NCI-H526 treated with DMSO at 0.1 percent for 48 hours (cell line): ENCODE data around the gene ENTPD8.

ENCODE experiments used
- DNase-seq: peaks from one replicate; lab custom pipeline; 2025; lab: John Stamatoyannopoulos, UW

Gene ENTPD8

DNA sequence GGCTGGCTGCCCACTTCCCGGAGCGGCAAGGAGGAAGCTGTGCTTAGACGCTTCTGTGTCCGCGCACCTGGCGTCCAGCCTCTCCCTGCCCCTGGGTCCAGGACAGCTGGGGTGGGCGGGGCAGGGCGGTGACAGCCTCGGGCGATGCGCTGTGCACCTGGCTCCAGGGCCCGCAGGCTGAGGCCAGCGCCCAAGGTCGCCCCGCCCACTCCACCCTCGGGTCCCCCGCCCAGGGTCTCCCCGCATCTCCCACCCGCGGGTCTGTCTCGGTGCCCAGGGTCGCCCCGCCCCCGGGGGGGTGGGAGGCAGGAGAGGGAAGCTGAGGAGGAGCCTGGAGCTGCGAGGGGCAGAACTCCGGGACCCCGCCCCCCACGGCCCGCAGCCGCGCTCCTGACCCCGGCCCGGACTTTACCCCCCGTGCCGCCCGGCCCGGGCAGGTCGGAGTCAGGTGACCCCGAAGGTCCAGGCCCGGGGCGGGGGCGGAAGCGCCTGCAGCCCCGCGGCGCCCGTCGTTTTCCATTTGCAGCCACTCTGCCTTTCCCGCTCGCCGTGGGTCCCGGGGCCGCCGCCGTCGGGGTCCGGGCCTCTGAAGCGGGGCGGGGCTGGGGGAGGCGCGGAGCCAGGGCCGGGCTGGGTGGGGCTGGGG is at the start of gene ENTPD8:
ENTPD8 (minus strand) TSS at position 69 of the 646 bp plus-strand sequence. CDS start 3,072 bp downstream, outside the sequence.
- peak; percentile 46 for DNase-seq

DNA sequence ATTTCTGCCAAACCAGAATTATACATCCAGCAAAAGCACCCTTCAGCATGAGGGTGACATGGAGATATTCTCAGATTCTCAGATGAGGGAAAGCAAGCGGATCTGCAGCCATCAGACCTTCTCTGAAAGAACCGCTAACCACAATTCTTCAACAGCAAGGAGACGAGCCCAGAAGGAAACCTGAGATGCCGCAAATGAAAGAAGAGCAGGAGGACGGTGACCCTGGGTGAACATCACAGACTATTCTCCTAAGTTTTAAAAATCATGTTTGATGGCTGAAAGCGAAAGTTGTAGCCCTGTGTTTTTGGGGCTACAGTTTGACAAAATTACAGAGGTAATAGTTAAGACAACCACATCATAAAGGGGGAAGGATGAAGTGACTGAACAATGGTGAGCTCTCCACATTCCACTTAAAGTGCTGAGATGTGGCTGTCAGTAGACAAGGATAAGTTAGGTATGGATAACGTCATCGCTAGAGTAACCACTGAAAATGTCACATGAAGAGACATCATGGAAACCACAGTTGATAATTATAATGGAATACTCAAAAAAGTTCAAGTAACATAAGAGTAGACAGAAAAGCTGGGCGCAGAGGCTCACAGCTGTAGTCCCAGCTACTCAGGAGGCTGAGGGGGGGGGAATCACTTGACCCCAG is 49.5 kb upstream of the ENTPD8 start:
- DNase-seq, result no peak

GRCh38 chr9:137488906-137489305 is 47.7 kb upstream of the ENTPD8 start:
- no peak for DNase-seq

GRCh38 chr9:137488327-137488653 is 47.1 kb upstream of the ENTPD8 start:
- no peak for DNase-seq

GRCh38 chr9:137487454-137488326 is 46.5 kb upstream of the ENTPD8 start:
- no peak for DNase-seq

- DNase-seq, result no peak
Measured at GRCh38 chr9:137486545-137487453, 45.6 kb upstream of the ENTPD8 start.

- no peak for DNase-seq
Measured at GRCh38 chr9:137486141-137486490, 45.0 kb upstream of the ENTPD8 start.

DNA sequence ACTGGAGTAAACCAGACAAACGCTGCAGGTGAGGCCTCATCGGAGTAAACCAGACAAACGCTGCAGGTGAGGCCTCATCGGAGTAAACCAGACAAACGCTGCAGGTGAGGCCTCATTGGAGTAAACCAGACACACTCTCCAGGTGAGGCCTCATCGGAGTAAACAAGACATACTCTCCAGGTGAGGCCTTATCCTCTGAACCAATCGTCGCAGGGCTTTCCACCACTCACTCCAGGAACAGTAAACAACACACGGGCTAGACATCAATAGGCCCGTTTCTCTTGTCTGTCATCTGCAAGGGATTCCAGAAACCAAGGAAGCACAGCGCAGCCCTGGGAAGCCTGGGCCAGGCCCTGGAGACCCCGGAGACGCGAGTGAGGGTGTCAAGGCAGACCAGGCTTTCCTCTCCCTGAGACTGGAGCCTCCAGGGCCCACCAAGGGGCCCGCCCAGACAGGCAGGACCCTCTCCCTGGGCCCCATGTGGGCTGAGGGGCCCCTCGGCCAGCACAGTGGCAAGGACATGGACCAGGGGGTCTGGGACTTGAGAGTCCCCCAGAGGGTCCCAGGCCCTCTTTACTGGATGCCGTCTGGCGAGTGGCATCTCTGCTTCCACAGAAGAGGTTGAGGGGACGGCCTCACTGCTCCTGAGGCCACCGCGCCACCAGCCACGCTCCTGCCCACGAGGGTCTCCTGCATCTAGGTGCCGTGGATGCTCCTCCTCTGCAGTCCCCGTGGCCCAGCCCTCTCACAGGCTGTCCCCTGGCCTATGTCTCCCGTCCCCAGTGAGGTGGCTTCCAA is 44.4 kb upstream of the ENTPD8 start:
- DNase-seq, result no peak

DNA sequence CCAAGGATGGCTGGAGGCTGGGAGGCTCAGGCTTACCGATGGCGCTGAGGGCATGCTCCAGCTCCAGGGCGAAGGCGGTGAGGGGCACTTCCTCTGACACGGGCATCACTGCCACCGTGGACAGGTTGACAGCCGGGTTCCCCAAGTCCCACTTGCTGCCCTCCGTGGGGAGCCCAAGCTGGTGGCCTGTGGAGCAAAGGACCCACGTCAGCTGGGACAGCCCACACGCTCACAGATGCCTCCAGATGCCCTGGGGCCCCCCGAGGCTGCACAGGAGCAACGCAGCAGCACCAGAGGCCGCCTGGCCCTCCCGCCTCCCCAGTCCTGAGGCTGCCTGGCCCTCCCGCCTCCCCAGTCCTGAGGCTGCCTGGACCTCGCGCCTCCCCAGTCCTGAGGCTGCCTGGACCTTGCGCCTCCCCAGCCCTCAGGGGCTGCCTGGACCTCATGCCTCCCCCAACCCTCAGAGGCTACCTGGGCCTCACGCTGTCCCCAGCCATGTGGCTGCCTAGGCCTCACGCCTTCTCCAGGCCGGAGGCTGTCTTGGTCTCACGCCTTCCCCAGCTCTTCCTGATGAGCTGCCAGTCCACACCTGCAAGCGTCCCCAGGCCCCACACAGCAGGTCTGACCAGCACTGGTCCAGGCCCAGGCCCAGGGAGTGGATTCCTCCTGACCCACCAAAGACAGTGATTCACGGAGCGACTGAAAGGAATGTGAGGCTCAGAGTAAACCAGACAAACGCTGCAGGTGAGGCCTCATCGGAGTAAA is 43.6 kb upstream of the ENTPD8 start:
- DNase-seq, result no peak

GRCh38 chr9:137482094-137482781 is 41.1 kb upstream of the ENTPD8 start:
- no peak for DNase-seq

GRCh38 chr9:137480686-137481683 is 39.8 kb upstream of the ENTPD8 start:
- no peak for DNase-seq

DNA sequence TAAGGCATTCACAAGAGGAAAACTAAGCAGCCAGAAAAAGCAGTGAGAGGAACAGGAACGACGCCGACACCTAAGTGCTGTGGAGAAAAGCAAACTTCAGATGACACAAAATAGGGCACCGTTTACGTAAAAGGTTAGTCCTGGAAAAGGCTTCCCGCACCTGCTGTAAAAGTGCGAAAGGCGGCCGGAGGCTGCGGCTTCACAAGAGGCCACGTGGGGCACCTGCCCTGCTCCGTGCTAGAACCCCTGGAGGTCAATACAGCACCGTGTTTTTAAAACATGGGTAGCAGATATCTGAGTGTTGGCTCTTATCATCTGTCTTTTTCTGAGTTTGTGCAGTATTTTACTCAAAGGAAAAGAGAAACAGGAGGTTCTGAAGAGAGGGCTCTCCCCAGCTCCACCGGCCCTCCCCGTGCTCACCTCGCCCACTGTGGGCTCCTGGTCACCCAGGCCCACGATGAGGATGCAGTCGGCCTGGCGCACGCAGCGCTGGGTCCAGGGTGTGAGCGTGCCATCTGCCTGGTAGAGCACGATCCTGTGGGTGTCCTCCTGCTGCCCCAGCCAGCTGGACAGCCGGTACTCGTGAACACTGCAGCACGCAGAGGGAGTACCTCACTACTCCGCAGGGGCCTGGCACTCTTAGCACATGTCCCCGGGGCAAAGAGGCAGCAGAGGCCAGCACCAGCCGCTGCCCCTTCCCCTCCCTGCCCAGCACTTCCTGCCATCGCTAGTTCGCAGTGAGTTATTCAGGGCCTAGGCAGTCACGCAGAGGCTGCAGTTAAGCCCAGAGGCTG is 38.9 kb upstream of the ENTPD8 start:
- DNase-seq, result no peak

DNA sequence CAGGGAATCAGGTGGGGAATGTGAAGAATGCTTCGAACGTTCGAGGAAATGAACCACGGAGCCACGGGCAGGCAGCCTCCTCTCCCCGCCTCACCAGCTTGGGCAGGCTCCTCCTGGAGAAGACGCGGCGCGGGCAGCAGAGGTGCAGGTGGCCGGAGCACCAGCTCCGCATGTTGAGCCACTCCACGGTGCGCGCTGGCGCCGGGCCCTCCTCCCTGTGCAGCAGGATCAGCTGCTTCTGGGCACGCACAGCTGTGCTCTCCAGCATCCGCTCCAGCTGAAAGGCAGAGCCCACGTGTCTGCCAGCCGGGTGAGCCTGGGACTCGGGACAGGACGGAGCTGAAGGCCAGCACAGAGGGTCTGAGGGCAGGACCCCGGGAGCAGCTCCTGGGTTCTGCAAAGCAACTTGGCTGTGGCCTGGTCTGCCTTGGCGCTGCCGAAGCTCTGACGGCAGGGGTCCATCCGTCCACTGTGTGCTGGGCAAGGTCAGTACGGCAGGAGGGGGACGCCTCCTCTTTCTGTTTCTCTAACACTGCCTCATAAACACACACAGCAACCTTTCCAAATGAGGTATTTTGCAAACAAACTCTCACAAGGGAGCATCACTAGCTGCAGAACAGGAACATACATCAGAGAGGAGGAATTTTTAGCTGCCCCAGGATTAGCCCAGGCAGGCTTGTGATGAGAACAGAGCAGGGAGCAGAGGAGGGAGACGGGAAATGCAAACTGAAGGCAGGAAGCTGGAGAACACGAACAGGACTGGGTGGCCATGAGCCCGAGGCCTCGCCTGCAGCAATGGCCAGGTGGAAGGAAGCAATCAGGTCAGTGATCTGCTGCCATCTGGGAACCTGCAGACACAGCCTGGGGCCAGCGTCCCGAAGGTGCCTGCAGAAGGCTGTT is 38.1 kb upstream of the ENTPD8 start:
- DNase-seq, result no peak

- no peak for DNase-seq
Measured at GRCh38 chr9:137478613-137478961, 37.4 kb upstream of the ENTPD8 start.

DNA sequence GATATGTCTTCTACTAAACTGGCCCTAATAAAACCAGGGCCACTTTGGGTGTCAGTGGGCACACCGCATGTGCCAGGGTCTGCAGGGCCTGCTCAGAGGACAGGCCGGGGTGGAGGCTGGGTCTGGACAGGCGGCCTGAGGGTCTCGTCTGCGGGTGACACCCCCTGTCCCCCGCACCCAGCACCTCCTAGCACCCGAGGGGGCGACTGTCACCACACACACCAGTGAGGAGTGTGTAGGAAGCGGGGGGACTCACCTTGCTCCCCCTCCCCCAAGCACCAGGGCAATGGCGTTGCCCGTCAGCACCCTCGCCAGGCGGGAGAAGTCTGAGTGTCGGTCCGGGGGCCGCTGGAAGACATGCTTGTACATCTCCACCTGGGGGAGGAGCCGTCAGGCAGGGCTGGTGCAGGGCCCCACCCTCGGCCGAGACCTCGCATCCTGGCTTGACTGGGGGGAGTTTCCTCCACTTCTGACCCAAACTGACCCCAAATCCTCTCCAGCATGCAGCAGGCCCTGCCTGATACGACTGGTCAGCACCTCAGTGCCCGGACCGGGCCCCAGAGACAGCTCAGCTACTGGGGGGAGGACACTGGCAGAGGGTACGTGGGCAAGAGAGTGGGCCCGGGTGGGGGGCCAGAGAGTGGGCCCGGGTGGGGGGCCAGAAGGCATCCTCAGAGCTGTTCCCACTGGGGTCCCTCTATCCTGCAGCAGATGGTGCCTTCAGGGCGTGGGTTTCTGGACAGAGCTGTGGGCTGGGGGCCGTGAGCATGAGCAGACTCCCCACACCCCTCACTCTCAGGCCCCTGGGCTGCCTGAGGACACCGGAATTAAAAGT is 36.8 kb upstream of the ENTPD8 start:
- no peak for DNase-seq

DNA sequence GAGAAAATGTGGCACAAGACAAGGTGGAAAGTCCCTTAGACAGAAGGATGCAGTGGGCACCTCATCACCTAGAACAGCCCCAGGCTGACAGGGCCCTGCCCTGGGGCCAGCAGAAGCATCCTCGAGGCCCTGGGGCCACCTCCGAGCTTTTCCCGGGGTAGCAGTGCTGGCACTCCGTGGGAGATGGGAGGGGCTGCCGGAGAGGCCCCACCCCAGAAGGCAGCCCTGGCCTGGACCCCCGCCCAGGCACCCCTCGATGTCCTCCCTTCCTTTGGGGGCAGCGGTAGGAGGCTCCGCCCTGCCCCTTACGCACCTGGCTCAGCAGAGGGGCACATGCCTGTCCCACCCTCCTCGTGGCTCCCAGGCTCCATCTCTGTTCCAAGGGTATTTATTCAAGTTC is 35.7 kb upstream of the ENTPD8 start:
- DNase-seq, result no peak
